NCI-H510A (cell line): ENCODE measurements around the gene CHST4.
"Not testable (repeated sequence)": the region's sequence is repeated elsewhere in the genome, so short reads cannot be mapped to it uniquely, and the experiment has no call there.

Experiments
- DNase-seq: peaks from one replicate; lab custom pipeline; 2025; lab: John Stamatoyannopoulos, UW

Gene CHST4

GRCh38 chr16:71524566-71525553 is 1.4 kb upstream of the CHST4 start:
- DNase-seq = no peak

GRCh38 chr16:71528257-71528656 is 2.0 kb downstream of the CHST4 start:
- DNase-seq = no peak

- DNase-seq = no peak
These were observed 2.6 kb downstream of the CHST4 start for GRCh38 chr16:71528863-71529262.

GRCh38 chr16:71532366-71532765 is 6.1 kb downstream of the CHST4 start:
- DNase-seq = no peak

- DNase-seq = no peak
These were observed 10.7 kb downstream of the CHST4 start for GRCh38 chr16:71536752-71537499.

GRCh38 chr16:71537643-71538042 is 11.4 kb downstream of the CHST4 start:
- no peak for DNase-seq

- DNase-seq = no peak
These were observed 16.2 kb downstream of the CHST4 start for GRCh38 chr16:71542377-71542776.

GRCh38 chr16:71547168-71547567 is 20.9 kb downstream of the CHST4 start:
- no peak for DNase-seq

GRCh38 chr16:71552698-71553503 is 26.7 kb downstream of the CHST4 start:
- DNase-seq = no peak

GRCh38 chr16:71555230-71555891 is 29.1 kb downstream of the CHST4 start:
- DNase-seq = no peak

GRCh38 chr16:71557299-71557698 is 31.1 kb downstream of the CHST4 start:
- no peak for DNase-seq

GRCh38 chr16:71557954-71558582 is 31.8 kb downstream of the CHST4 start:
- no peak for DNase-seq

GRCh38 chr16:71559855-71560254 is 33.6 kb downstream of the CHST4 start:
- DNase-seq = no peak

- not testable (repeated sequence) for DNase-seq
These were observed 35.7 kb downstream of the CHST4 start for GRCh38 chr16:71561886-71562285.

GRCh38 chr16:71562552-71562951 is 36.3 kb downstream of the CHST4 start:
- DNase-seq = no peak

GRCh38 chr16:71564335-71564967 is 38.2 kb downstream of the CHST4 start:
- no peak for DNase-seq

- no peak for DNase-seq
These were observed 39.8 kb downstream of the CHST4 start for GRCh38 chr16:71565812-71566700.

GRCh38 chr16:71567931-71568330 is 41.7 kb downstream of the CHST4 start:
- no peak for DNase-seq

GRCh38 chr16:71568551-71568950 is 42.3 kb downstream of the CHST4 start:
- no peak for DNase-seq

GRCh38 chr16:71569621-71570020 is 43.4 kb downstream of the CHST4 start:
- no peak for DNase-seq
